ENCODE measurements around the gene PUM1.
"Not testable (repeated sequence)": the region's sequence is repeated elsewhere in the genome, so short reads cannot be mapped to it uniquely, and the experiment has no call there.

Gene PUM1

GRCh38 chr1:31065310-31066217, at the start of gene PUM1:
TSS of gene PUM1 (minus strand) at chr1:31065717. CDS start at chr1:31059566, 6,151 bp downstream.
- DNase-seq, result peak; percentile 100

GRCh38 chr1:31112266-31112935, 46.9 kb upstream of the PUM1 start:
- no peak for DNase-seq

- DNase-seq, result no peak
These were observed 45.9 kb upstream of the PUM1 start for GRCh38 chr1:31111290-31111951.

- DNase-seq, result no peak
These were observed 45.3 kb upstream of the PUM1 start for GRCh38 chr1:31110846-31111245.

GRCh38 chr1:31108861-31109260, 43.3 kb upstream of the PUM1 start:
- no peak for DNase-seq

GRCh38 chr1:31105646-31106045, 40.1 kb upstream of the PUM1 start:
- DNase-seq, result no peak

- DNase-seq, result no peak
These were observed 37.0 kb upstream of the PUM1 start for GRCh38 chr1:31102501-31102950.

GRCh38 chr1:31101147-31101502, 35.6 kb upstream of the PUM1 start:
- DNase-seq, result no peak

GRCh38 chr1:31099293-31100032, 33.9 kb upstream of the PUM1 start:
- no peak for DNase-seq

GRCh38 chr1:31095985-31096384, 30.5 kb upstream of the PUM1 start:
- DNase-seq, result no peak

- no peak for DNase-seq
These were observed 29.9 kb upstream of the PUM1 start for GRCh38 chr1:31095298-31095981.

GRCh38 chr1:31088081-31088480, 22.6 kb upstream of the PUM1 start:
- DNase-seq, result not testable (repeated sequence)

GRCh38 chr1:31084782-31085569, 19.5 kb upstream of the PUM1 start:
- no peak for DNase-seq

GRCh38 chr1:31082385-31082784, 16.9 kb upstream of the PUM1 start:
- no peak for DNase-seq

- DNase-seq, result no peak
These were observed 7.5 kb upstream of the PUM1 start for GRCh38 chr1:31073044-31073443.

GRCh38 chr1:31072304-31072746, 6.8 kb upstream of the PUM1 start:
- no peak for DNase-seq

- DNase-seq, result no peak
These were observed 3.9 kb upstream of the PUM1 start for GRCh38 chr1:31069392-31069791.

- DNase-seq, result no peak
These were observed 703 bp downstream of the PUM1 start for GRCh38 chr1:31064718-31065309.

GRCh38 chr1:31064111-31064717, 1.3 kb downstream of the PUM1 start:
- no peak for DNase-seq

- DNase-seq, result peak; percentile 19
These were observed 1.9 kb downstream of the PUM1 start for GRCh38 chr1:31063631-31064030.
